Keratinocyte (primary cell): ENCODE results near the gene LRRC9.

Source experiments
- EZH2 ChIP-seq: IDR thresholded peaks from one replicate; pipeline ENCODE4 v1.6.1; 2012; ENCODE audit warnings: inconsistent platforms, mild to moderate bottlenecking, low read length, moderate library complexity
- TF ChIP-seq, protein P1 (sequence below), 3 experiments: IDR thresholded peaks in 1 of 3; conservative IDR thresholded peaks in 1 of 3; optimal IDR thresholded peaks in 1 of 3; 2 replicates in 2 of 3; 3 replicates in 1 of 3; pipeline versions ENCODE3 to v1.5.1; 2011; ENCODE audit warnings: low read length in 3 of 3, mild to moderate bottlenecking in 3 of 3, moderate library complexity in 2 of 3, control low read depth in 1 of 3, inconsistent platforms in 1 of 3; ENCODE audit not compliant: insufficient read depth in 2 of 3; ENCODE audit errors: extremely low read depth in 1 of 3

DNA sequence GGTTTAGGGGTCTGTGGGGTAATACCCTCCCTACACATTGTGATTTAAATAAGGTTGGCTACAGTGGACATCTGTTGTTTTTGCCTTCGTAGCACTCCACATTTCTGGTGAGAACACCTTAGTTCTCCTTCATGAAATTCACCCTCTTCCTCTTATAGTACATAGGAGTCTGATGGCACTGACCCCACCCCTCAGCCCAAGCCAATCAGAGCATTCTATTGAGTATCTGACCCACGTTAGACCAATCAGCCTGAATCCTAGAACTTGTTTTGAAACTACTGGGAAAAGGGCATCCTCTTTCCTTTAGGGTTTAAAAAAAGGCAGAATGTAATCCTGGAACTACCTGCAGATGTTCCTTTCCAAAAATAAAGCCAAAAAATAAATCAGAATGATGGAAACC lies 15.8 kb upstream of the LRRC9 start:
- TF ChIP-seq, protein P1, sequence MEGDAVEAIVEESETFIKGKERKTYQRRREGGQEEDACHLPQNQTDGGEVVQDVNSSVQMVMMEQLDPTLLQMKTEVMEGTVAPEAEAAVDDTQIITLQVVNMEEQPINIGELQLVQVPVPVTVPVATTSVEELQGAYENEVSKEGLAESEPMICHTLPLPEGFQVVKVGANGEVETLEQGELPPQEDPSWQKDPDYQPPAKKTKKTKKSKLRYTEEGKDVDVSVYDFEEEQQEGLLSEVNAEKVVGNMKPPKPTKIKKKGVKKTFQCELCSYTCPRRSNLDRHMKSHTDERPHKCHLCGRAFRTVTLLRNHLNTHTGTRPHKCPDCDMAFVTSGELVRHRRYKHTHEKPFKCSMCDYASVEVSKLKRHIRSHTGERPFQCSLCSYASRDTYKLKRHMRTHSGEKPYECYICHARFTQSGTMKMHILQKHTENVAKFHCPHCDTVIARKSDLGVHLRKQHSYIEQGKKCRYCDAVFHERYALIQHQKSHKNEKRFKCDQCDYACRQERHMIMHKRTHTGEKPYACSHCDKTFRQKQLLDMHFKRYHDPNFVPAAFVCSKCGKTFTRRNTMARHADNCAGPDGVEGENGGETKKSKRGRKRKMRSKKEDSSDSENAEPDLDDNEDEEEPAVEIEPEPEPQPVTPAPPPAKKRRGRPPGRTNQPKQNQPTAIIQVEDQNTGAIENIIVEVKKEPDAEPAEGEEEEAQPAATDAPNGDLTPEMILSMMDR (optimal IDR thresholded peaks at IDR 0.05 in 1 of 3, IDR thresholded peaks at IDR 0.05 in 1 of 3, conservative IDR thresholded peaks at IDR 0.05 in 1 of 3; ENCODE audit: extremely low read depth in 1 of 3, insufficient read depth in 2 of 3, low read length in 3 of 3), result no peak
- no peak for TF ChIP-seq EZH2
